ENCODE data around the gene OSM. TPM values are rescaled to one million over a fixed set of nuclear protein-coding genes. Genes with fewer than 3 reads are reported as not detected.

The OSM gene
- total RNA-seq, 4 donors from 2014 or later, result 0.57 to 8.3 TPM; not detected in 2

DNA sequence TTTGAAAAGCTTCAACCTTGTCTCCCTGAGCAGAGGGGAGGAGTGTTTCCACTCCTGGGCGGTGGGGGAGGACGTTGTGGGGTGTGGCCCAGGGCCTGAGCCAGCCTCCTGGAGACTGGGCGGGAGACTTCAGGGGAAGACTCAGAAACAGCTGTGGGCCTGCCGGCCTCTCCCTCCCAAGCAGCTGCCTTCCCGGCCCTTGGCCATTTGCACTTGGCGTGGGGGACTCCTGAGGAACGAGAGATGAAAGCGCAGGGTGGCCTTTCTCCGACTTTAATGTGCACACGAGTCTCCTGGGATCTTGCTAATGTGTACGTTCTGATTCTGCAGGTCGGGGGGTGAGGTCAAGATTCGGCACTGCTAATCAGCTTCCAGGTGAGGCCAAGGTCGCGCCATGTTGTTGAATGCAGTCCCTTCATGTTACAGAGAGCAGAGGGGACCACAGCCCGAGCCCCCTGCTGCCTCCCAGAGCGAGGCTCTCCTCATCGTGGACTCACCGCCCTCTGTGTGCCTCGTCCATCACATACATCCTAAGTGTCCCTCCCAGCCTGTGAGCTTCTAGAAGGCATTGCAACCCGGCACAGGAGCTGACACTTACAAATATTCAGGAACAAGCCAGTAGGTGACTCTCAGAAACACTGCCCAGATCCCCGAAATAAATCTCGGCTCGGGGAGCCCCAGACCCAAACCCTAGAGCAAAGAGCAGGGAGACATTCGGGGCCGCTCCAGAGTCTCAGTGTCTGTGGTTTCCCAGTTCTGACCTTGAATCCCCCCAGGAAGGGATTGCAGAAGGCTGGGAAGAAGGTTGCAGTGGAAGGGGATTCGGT lies 27.8 kb downstream of the OSM start:
- Histone ChIP-seq H3K27ac (replicated peaks in 1 of 4) (no peak overlapping the region), H3K4me3 (no peak overlapping the region), H3K9me3 (no peaks in the 10 kb centered on the region), H3K27me3 (peaks cover 0 to 16% (median 0%) of the 10 kb centered on the region in 4 donors), H3K4me1 (peaks cover 2 to 21% (median 18%) of the 10 kb centered on the region in 4 donors), H3K36me3 (no peaks in the 10 kb centered on the region)
- DNase-seq (ENCODE audit: extremely low spot score), result peak; percentile 94
- no peak for TF ChIP-seq POLR2A (IDR thresholded peaks at IDR 0.05; ENCODE audit: low read depth)
- TF ChIP-seq POLR2AphosphoS5 (IDR thresholded peaks at IDR 0.05), result no peak
- TF ChIP-seq, protein P1, sequence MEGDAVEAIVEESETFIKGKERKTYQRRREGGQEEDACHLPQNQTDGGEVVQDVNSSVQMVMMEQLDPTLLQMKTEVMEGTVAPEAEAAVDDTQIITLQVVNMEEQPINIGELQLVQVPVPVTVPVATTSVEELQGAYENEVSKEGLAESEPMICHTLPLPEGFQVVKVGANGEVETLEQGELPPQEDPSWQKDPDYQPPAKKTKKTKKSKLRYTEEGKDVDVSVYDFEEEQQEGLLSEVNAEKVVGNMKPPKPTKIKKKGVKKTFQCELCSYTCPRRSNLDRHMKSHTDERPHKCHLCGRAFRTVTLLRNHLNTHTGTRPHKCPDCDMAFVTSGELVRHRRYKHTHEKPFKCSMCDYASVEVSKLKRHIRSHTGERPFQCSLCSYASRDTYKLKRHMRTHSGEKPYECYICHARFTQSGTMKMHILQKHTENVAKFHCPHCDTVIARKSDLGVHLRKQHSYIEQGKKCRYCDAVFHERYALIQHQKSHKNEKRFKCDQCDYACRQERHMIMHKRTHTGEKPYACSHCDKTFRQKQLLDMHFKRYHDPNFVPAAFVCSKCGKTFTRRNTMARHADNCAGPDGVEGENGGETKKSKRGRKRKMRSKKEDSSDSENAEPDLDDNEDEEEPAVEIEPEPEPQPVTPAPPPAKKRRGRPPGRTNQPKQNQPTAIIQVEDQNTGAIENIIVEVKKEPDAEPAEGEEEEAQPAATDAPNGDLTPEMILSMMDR (IDR thresholded peaks at IDR 0.05), result no peak
- TF ChIP-seq EP300 (IDR thresholded peaks at IDR 0.05), result no peak
- WGBS, result 69% methylated on average over 19 of the region's 27 CpGs
- intact Hi-C loops (cut with DNase I), result no loop called here

DNA sequence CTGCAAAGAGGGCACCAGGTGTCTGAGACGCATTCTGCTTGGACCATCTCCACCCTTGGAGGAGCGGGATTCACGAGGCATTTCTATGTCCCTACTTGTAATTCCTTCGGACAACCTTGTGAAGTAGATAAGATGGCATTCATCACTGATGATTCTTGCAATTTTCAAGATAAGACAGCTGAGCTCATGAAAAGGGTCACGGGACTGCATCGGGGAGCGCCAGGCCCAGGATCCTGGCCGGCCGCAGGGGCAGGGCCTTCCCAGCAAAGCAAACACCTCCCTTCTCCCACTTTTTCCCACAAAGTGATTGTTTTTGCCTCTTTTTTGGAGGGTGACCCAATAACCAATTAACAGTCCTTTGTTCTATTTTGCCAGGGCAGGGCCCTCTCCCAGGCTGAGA lies 28.5 kb downstream of the OSM start:
- WGBS, result 97% methylated on average over 9 of the region's 9 CpGs
- peaks cover 2 to 21% (median 18%) of the 10 kb centered on the region in 4 donors for H3K4me1 ChIP-seq
- H3K9me3 ChIP-seq, result no peaks in the 10 kb centered on the region
- no peak for DNase-seq (ENCODE audit: extremely low spot score)
- H3K27ac ChIP-seq (replicated peaks in 1 of 4), result no peak overlapping the region
- peaks cover 0 to 11% (median 0%) of the 10 kb centered on the region in 4 donors for H3K27me3 ChIP-seq
- TF ChIP-seq, protein P1 (IDR thresholded peaks at IDR 0.05), result no peak
- TF ChIP-seq EP300 (IDR thresholded peaks at IDR 0.05), result no peak
- no peak for TF ChIP-seq POLR2AphosphoS5 (IDR thresholded peaks at IDR 0.05)
- TF ChIP-seq POLR2A (IDR thresholded peaks at IDR 0.05; ENCODE audit: low read depth), result no peak
- no peak overlapping the region for H3K4me3 ChIP-seq
- no peaks in the 10 kb centered on the region for H3K36me3 ChIP-seq
- intact Hi-C loops (cut with DNase I), result no loop called here

DNA sequence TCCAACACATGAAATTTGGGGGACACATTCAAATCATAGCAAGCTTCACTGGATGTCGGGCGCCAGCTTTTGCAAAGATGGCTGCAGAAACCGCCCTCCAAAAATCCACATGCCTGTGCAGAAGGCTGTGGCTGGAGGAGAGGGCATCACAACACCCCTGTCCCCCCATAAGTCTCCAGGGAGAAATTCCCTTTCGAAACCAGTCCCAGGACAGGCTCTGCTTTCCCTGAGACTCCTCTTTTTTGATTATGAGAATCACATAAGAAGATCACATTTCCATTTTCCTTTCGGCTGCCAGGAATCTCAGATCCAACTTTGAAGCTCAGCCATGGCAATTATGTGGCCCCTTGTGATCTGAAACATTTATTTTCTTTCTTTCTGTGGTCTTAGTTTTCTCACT lies 29.8 kb downstream of the OSM start:
- 94% methylated on average over 5 of the region's 5 CpGs for WGBS
- Histone ChIP-seq H3K27me3 (peaks cover 0 to 16% (median 0%) of the 10 kb centered on the region in 4 donors), H3K27ac (replicated peaks in 1 of 4) (no peak overlapping the region), H3K9me3 (no peaks in the 10 kb centered on the region), H3K36me3 (no peaks in the 10 kb centered on the region), H3K4me3 (no peak overlapping the region), H3K4me1 (peaks cover 2 to 19% (median 18%) of the 10 kb centered on the region in 4 donors)
- DNase-seq (ENCODE audit: extremely low spot score), result no peak
- no peak for TF ChIP-seq POLR2AphosphoS5 (IDR thresholded peaks at IDR 0.05)
- TF ChIP-seq, protein P1 (IDR thresholded peaks at IDR 0.05), result no peak
- no peak for TF ChIP-seq EP300 (IDR thresholded peaks at IDR 0.05)
- TF ChIP-seq POLR2A (IDR thresholded peaks at IDR 0.05; ENCODE audit: low read depth), result no peak
- intact Hi-C loops (cut with DNase I), result no loop called here

DNA sequence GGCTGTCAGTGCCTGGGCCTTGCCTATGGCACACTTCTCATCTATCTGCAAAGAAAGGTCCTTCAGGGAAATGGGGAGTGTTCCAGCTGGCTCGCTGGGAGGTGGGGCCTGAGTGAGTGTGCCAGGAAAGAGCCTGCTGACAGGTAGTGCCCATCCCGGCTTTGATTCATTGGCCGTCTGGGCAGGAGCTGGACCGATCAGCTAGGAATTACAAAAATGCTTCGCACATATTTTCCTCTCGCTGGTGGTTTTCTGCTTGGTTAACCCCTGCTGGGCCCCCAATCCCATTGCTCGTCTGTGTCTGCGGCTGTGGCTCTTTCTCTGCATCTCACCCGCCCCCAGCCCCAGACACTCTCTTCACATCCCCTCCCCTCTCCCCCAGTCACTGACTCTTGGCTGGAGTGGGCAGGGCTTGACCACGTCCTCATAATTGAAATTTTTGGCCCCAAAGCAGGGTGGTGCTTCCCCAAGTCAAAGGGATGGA lies 30.9 kb downstream of the OSM start:
- 62% methylated on average over 10 of the region's 10 CpGs for whole genome bisulfite sequencing
- no peaks in the 10 kb centered on the region for H3K36me3 ChIP-seq
- H3K9me3 ChIP-seq, result no peaks in the 10 kb centered on the region
- no peak for DNase-seq (ENCODE audit: extremely low spot score)
- intact Hi-C loops (cut with DNase I), result no loop called here
- H3K4me3 ChIP-seq, result no peak overlapping the region
- peaks cover 2 to 17% (median 16%) of the 10 kb centered on the region in 4 donors for H3K4me1 ChIP-seq
- H3K27ac ChIP-seq (replicated peaks in 1 of 4), result no peak overlapping the region
- TF ChIP-seq, protein P1 (IDR thresholded peaks at IDR 0.05), result no peak
- no peak for TF ChIP-seq POLR2AphosphoS5 (IDR thresholded peaks at IDR 0.05)
- TF ChIP-seq EP300 (IDR thresholded peaks at IDR 0.05), result no peak
- no peak for TF ChIP-seq POLR2A (IDR thresholded peaks at IDR 0.05; ENCODE audit: low read depth)
- H3K27me3 ChIP-seq, result peaks cover 0 to 11% (median 0%) of the 10 kb centered on the region in 4 donors
